Measurements from ENCODE around the gene MIPOL1. TPM values are rescaled to one million over a fixed set of nuclear protein-coding genes. Genes with fewer than 3 reads are reported as not detected.

Gene MIPOL1
- total RNA-seq, 2 donors from 2014 or later, result 0.46 to 0.50 TPM

DNA sequence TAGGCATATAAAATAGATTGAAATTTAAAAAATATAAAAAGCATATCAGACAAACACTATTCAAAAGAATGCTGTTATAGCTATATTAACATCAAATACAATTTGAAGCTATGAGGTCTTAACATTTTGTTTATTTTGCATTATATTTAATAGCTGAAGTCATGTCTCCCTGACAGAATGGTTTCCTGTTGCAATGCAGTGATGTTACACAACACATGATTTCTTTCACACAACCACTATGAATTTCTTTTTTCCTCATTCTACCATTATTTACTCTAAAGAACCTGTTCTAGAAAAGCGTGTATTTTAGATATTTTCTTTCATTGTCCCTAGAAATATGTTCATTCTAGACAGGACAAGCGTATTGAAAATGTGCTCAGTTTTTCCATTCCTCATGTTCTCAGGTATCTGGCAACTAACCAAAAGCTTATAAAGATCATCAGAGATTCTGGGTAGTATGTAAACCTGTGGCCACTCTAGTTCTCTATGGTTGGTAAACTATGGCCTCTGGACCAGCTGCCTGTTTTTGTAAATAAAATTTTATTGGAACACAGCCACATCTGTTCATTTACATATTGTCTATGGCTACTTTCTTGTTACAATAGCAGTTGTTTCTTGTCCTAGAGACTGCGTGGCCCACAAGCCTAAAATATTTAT is 213.5 kb downstream of the MIPOL1 start:
- Mint-ChIP-seq H3K9me3 (peaks cover 0 to 1% of the 10 kb centered on the region in 2 donors), H3K27ac (no peak overlapping the region), H3K4me3 (no peak overlapping the region), H3K36me3 (ENCODE audit: insufficient read depth in 2 of 2) (no peaks in the 10 kb centered on the region), H3K4me1 (ENCODE audit: low read depth) (no peaks in the 10 kb centered on the region), H3K27me3 (ENCODE audit: low read depth) (no peaks in the 10 kb centered on the region)
- no peak for DNase-seq
- ATAC-seq (replicated peaks in 1 of 2), result no peak

DNA sequence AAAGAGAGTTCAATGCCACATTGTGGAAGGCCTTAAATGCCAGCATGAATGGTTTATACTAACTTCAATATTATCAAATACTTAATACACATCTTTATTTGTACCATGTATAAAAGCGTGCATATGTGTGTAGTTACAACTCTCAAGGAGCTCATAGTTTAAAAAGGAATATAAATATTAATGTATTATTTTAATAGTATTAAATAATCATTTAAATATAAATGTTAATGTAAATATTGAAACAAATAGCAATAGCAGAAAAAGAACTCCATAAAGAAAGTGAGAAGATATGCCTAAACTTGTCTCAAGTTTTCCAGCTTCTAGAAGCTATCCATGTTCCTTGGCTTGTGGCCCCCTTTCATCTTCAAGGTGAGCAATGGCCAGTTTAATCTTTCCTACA is 215.3 kb downstream of the MIPOL1 start:
- H3K27ac Mint-ChIP-seq, result no peak overlapping the region
- H3K36me3 Mint-ChIP-seq (ENCODE audit: insufficient read depth in 2 of 2), result no peaks in the 10 kb centered on the region
- DNase-seq, result no peak
- H3K27me3 Mint-ChIP-seq (ENCODE audit: low read depth), result no peaks in the 10 kb centered on the region
- no peak for ATAC-seq (replicated peaks in 1 of 2)
- no peak overlapping the region for H3K4me3 Mint-ChIP-seq
- peaks cover 0 to 1% of the 10 kb centered on the region in 2 donors for H3K9me3 Mint-ChIP-seq
- no peaks in the 10 kb centered on the region for H3K4me1 Mint-ChIP-seq (ENCODE audit: low read depth)

DNA sequence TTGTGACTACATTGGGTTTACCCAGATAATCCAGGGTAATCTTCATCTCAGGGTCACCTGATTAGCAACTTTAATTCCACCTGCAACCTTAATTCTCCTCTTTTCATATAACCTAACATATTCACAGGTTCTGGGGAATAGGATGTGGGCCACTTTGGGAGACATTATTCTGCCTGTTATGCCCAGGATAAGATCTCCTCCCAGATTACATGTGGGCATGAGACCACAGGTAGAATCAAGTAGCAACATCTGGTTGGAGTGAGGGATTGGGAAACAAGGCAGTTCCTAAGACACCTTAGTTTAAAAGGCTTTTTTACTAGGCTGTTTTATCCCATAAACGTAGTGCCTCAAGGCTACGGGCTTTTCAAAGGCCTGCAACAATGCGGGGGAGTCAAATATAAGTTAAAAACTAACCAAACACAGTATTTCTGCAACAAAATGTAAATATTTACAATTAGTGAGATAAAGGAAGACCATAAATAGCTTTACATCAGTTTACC is 215.8 kb downstream of the MIPOL1 start:
- Mint-ChIP-seq H3K4me3 (no peak overlapping the region), H3K4me1 (ENCODE audit: low read depth) (no peaks in the 10 kb centered on the region), H3K27ac (no peak overlapping the region), H3K9me3 (peaks cover 0 to 1% of the 10 kb centered on the region in 2 donors), H3K36me3 (ENCODE audit: insufficient read depth in 2 of 2) (no peaks in the 10 kb centered on the region), H3K27me3 (ENCODE audit: low read depth) (no peaks in the 10 kb centered on the region)
- ATAC-seq (replicated peaks in 1 of 2), result no peak
- DNase-seq, result no peak

DNA sequence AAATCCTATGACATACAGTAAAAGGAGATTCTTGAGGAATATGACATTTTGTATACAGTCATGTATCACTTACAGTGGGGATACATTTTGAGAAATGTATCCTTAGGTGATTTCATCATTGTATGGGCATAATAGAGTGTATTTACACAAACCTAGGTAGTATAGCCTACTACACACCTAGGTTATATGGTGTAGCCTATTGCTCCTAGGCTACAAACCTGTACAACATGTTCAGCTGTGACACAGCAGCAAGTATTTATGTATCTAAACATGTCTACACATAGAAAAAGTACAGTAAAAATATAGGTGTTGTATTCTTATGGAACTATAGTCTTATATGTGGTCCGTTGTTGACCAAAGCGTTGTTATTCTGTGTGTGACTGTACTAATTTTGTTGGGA is 218.5 kb downstream of the MIPOL1 start:
- Mint-ChIP-seq H3K27ac (no peak overlapping the region), H3K27me3 (ENCODE audit: low read depth) (no peaks in the 10 kb centered on the region), H3K36me3 (ENCODE audit: insufficient read depth in 2 of 2) (no peaks in the 10 kb centered on the region), H3K9me3 (peaks cover 0 to 5% of the 10 kb centered on the region in 2 donors), H3K4me3 (no peak overlapping the region), H3K4me1 (ENCODE audit: low read depth) (no peaks in the 10 kb centered on the region)
- no peak for ATAC-seq (replicated peaks in 1 of 2)
- no peak for DNase-seq

DNA sequence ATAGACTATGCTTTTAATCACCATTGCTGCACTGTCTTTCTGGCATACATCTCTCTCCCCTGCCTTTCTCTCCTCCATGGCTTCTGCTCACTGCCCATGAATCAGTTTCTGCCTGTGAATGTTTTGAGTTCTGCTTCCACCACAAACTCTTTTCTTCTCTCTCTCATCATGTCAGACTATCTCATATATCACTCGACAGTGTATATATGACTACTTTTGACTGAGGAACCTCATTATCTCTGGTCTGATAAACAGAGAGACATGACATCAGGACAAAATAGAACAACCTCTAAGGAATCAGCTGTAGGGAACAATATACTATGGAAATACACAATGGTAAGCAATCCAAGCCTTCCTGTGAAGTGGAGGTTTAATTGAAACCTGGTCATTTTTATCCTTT is 219.4 kb downstream of the MIPOL1 start:
- ATAC-seq (replicated peaks in 1 of 2) (no peak), DNase-seq (no peak)
- Mint-ChIP-seq H3K4me1 (ENCODE audit: low read depth) (no peaks in the 10 kb centered on the region), H3K36me3 (ENCODE audit: insufficient read depth in 2 of 2) (no peaks in the 10 kb centered on the region), H3K9me3 (peaks cover 0 to 5% of the 10 kb centered on the region in 2 donors), H3K27ac (no peak overlapping the region), H3K27me3 (ENCODE audit: low read depth) (no peaks in the 10 kb centered on the region), H3K4me3 (no peak overlapping the region)

DNA sequence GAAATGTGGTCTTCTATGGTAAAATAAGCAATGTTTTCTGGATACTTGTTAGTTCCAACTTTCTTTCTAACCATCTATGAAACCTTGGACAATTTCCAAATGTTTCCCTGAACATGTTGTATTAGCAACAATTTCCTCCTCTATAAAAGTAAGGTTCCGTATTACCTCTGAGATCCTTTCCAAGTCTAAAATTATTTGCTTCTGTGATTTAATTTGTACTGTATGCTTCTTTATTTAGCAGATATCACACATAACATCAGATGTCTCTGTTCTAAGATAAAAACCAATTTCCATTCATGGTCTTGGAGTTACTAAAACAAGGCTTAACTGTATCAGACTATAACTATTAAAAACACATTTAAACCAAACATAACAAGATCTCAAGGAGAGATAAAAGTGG is 220.1 kb downstream of the MIPOL1 start:
- Mint-ChIP-seq H3K4me3 (no peak overlapping the region), H3K27me3 (ENCODE audit: low read depth) (no peaks in the 10 kb centered on the region), H3K27ac (no peak overlapping the region), H3K36me3 (ENCODE audit: insufficient read depth in 2 of 2) (no peaks in the 10 kb centered on the region), H3K4me1 (ENCODE audit: low read depth) (no peaks in the 10 kb centered on the region), H3K9me3 (peaks cover 0 to 3% of the 10 kb centered on the region in 2 donors)
- ATAC-seq (replicated peaks in 1 of 2) (no peak), DNase-seq (no peak)

DNA sequence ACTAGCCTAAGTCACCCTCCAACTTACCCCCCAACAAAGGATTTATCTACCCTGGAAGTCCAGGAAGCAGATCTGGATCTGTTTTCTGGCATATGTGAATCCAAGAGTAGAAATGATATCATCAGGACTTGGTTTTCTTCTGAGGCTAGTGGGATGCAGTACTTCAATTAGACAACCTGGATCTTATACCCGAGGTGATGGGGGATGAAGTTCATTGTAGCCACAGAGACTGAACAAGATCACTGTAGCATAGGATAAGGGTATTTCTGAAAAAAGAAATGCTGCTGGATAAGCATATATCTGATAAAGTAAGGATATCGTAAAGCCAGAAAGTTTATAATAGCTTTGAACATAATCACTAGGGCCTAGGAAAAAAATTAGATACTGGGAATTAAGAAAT is 222.9 kb downstream of the MIPOL1 start:
- DNase-seq, result no peak
- Mint-ChIP-seq H3K9me3 (peaks cover 0 to 4% of the 10 kb centered on the region in 2 donors), H3K36me3 (ENCODE audit: insufficient read depth in 2 of 2) (no peaks in the 10 kb centered on the region), H3K27ac (no peak overlapping the region), H3K27me3 (ENCODE audit: low read depth) (no peaks in the 10 kb centered on the region), H3K4me1 (ENCODE audit: low read depth) (no peaks in the 10 kb centered on the region), H3K4me3 (no peak overlapping the region)
- ATAC-seq (replicated peaks in 1 of 2), result no peak

DNA sequence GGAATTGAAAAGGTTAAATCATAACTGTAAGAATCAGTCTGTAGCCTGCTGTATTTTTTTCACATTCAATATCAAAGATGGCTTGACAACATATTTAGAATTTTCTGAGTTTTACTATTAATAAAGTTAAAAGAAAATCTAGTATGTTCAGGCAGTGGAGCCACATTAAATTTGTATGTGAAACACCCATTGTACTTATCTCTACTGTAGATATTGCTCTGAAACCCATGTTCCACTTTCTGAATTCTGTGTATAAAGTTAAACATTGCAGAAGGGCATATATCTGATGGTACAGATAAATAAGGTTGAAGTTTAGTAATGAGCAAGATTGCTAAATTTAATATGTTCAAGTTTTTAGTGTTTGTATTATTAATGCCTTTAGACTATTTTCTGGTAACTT is 224.6 kb downstream of the MIPOL1 start:
- H3K4me3 Mint-ChIP-seq, result no peak overlapping the region
- H3K9me3 Mint-ChIP-seq, result peaks cover 0 to 6% of the 10 kb centered on the region in 2 donors
- no peak for DNase-seq
- H3K36me3 Mint-ChIP-seq (ENCODE audit: insufficient read depth in 2 of 2), result no peaks in the 10 kb centered on the region
- H3K27me3 Mint-ChIP-seq (ENCODE audit: low read depth), result no peaks in the 10 kb centered on the region
- ATAC-seq (replicated peaks in 1 of 2), result no peak
- H3K4me1 Mint-ChIP-seq (ENCODE audit: low read depth), result no peaks in the 10 kb centered on the region
- H3K27ac Mint-ChIP-seq, result no peak overlapping the region

DNA sequence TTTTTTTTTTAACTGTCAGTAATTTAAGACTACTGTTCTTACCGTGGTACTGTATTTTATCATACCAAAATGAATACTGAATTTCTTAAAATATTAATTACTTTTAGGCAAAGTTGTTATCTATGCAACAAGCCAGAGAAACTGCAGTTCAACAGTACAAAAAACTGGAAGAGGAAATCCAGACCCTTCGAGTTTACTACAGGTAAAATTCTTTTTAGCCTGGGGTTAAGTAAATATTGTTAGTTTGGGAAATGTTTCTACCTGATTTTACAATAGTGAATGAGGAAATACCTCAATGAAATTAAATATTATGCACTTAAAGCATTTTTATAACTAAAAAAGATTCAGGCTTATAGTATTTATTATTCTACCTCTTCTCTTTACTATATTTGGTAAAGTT is 225.0 kb downstream of the MIPOL1 start:
- H3K36me3 Mint-ChIP-seq (ENCODE audit: insufficient read depth in 2 of 2), result no peaks in the 10 kb centered on the region
- no peaks in the 10 kb centered on the region for H3K4me1 Mint-ChIP-seq (ENCODE audit: low read depth)
- DNase-seq (no peak), ATAC-seq (replicated peaks in 1 of 2) (no peak)
- H3K27me3 Mint-ChIP-seq (ENCODE audit: low read depth), result no peaks in the 10 kb centered on the region
- H3K4me3 Mint-ChIP-seq, result no peak overlapping the region
- H3K27ac Mint-ChIP-seq, result no peak overlapping the region
- H3K9me3 Mint-ChIP-seq, result peaks cover 0 to 6% of the 10 kb centered on the region in 2 donors

DNA sequence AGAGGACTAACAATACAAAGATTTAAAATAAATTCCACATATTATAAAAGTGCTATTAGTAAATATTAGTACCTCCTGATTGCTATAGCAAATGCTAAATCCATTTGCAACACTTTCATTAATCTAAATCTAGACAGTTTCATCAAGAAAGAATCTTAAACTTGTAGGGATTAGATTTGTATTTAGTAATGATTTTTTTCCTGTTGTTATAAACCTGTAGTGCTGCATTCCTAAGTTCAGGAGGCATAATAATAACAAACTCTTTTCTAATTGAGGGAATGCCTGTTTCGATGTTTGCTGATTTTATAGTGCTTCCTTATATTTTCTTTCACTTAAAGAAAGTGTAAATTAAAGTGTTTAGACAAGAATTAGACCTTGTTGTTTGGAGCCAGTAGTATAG is 231.2 kb downstream of the MIPOL1 start:
- Mint-ChIP-seq H3K27ac (no peak overlapping the region), H3K27me3 (ENCODE audit: low read depth) (no peaks in the 10 kb centered on the region), H3K36me3 (ENCODE audit: insufficient read depth in 2 of 2) (peaks cover 1% of the 10 kb centered on the region in 2 donors), H3K4me1 (ENCODE audit: low read depth) (no peaks in the 10 kb centered on the region), H3K9me3 (peaks cover 5 to 8% of the 10 kb centered on the region in 2 donors), H3K4me3 (no peak overlapping the region)
- DNase-seq (no peak), ATAC-seq (replicated peaks in 1 of 2) (no peak)

DNA sequence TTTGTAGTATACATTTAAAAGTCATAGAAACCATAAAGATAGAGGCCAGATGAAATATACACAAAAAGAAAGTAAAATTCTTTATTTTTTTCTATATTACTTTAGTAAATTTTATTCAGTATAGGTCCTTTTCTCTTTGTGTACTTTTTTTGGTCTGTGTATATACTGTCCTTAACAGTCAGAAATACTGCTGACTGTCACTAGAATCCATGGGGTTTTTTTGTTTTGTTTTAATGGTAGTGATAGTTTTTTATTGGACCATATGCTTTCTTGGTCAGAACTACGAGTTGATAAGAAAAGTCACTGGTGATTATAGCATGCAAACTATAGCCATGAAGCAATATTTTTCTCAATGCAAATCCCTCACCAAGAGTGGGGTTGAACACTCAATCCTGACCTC is 231.9 kb downstream of the MIPOL1 start:
- no peaks in the 10 kb centered on the region for H3K4me1 Mint-ChIP-seq (ENCODE audit: low read depth)
- no peak for ATAC-seq (replicated peaks in 1 of 2)
- DNase-seq, result no peak
- H3K4me3 Mint-ChIP-seq, result no peak overlapping the region
- peaks cover 5 to 10% of the 10 kb centered on the region in 2 donors for H3K9me3 Mint-ChIP-seq
- H3K27ac Mint-ChIP-seq, result no peak overlapping the region
- no peaks in the 10 kb centered on the region for H3K27me3 Mint-ChIP-seq (ENCODE audit: low read depth)
- H3K36me3 Mint-ChIP-seq (ENCODE audit: insufficient read depth in 2 of 2), result peaks cover 1% of the 10 kb centered on the region in 2 donors

DNA sequence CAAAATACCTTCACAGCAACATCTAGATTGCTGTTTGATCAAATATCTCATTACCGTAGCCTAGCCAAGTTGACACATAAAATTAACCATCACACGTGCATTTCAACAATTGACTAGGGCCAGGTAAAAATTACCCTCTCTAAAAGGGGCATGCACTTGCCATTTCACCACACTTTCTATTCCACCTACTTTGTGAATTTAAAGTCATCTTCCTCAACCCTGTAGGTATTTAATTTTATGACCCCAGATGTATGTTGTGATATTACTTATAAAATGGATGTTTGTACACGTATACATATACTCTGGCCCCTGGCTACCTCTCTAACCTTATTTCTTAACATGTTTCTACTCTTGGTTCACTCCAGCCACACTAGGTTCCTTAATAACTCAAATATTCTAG is 237.1 kb downstream of the MIPOL1 start:
- no peaks in the 10 kb centered on the region for H3K4me1 Mint-ChIP-seq (ENCODE audit: low read depth)
- no peak overlapping the region for H3K27ac Mint-ChIP-seq
- no peak for DNase-seq
- peaks cover 8 to 11% of the 10 kb centered on the region in 2 donors for H3K9me3 Mint-ChIP-seq
- no peaks in the 10 kb centered on the region for H3K27me3 Mint-ChIP-seq (ENCODE audit: low read depth)
- H3K4me3 Mint-ChIP-seq, result no peak overlapping the region
- no peak for ATAC-seq (replicated peaks in 1 of 2)
- peaks cover 1% of the 10 kb centered on the region in 2 donors for H3K36me3 Mint-ChIP-seq (ENCODE audit: insufficient read depth in 2 of 2)

DNA sequence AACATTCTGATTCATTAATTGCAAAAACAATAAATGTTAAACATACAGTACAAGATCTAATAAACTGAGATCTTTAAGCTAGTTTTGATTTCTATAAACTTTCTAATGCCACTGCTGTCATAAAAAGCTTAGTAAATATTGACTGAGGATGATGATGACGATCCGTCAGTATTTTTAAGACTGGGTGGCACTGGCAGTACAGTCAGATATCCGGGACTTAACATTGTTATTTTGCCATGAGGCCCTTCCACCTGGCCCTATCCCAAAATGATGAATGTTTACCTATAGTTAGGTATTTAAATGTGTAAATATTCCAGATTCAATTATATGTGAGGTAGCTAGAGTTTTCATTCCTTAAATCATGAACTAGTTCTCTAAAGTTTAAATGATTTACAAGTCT is 238.8 kb downstream of the MIPOL1 start:
- no peak overlapping the region for H3K27ac Mint-ChIP-seq
- no peak overlapping the region for H3K4me3 Mint-ChIP-seq
- H3K27me3 Mint-ChIP-seq (ENCODE audit: low read depth), result no peaks in the 10 kb centered on the region
- ATAC-seq (replicated peaks in 1 of 2) (no peak), DNase-seq (no peak)
- no peaks in the 10 kb centered on the region for H3K4me1 Mint-ChIP-seq (ENCODE audit: low read depth)
- H3K36me3 Mint-ChIP-seq (ENCODE audit: insufficient read depth in 2 of 2), result peaks cover 1% of the 10 kb centered on the region in 2 donors
- H3K9me3 Mint-ChIP-seq, result peaks cover 11 to 12% of the 10 kb centered on the region in 2 donors

DNA sequence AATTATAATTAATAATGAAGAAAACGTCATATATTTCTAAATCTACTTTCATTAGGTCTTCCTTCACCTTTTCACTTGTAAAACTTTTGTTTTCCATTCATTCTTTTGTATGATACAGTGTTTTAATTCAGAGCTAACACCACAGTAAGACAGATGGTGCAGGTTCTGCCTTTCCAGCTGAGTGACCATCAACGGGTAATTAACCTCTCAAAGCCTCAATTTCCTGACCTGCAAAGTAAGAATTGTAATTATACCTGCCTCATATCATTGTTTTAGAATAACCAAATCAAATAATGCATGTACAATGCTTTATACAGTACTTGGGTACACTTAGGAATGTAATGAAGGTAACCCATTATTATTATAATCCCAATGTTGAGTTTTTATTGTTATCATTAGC is 239.8 kb downstream of the MIPOL1 start:
- no peak for ATAC-seq (replicated peaks in 1 of 2)
- no peaks in the 10 kb centered on the region for H3K4me1 Mint-ChIP-seq (ENCODE audit: low read depth)
- no peak overlapping the region for H3K27ac Mint-ChIP-seq
- H3K36me3 Mint-ChIP-seq (ENCODE audit: insufficient read depth in 2 of 2), result peaks cover 0 to 1% of the 10 kb centered on the region in 2 donors
- no peaks in the 10 kb centered on the region for H3K27me3 Mint-ChIP-seq (ENCODE audit: low read depth)
- no peak for DNase-seq
- peaks cover 9 to 11% of the 10 kb centered on the region in 2 donors for H3K9me3 Mint-ChIP-seq
- no peak overlapping the region for H3K4me3 Mint-ChIP-seq

Measured in activated T-cell treated with anti-CD3 and anti-CD28 coated beads, Interleukin-2, amount 50 U/mL, for 72 hours (primary cell).